GM18511 (cell line): Measurements from ENCODE around the gene EPHA7.

Experiments
- ATAC-seq: cut with Tn5 transposase; IDR thresholded peaks from one replicate; pipeline ENCODE4 v1.9.1; 2021; ENCODE audit warnings: mild to moderate bottlenecking, moderate library complexity; ENCODE audit not compliant: unreplicated experiment

The EPHA7 gene

DNA sequence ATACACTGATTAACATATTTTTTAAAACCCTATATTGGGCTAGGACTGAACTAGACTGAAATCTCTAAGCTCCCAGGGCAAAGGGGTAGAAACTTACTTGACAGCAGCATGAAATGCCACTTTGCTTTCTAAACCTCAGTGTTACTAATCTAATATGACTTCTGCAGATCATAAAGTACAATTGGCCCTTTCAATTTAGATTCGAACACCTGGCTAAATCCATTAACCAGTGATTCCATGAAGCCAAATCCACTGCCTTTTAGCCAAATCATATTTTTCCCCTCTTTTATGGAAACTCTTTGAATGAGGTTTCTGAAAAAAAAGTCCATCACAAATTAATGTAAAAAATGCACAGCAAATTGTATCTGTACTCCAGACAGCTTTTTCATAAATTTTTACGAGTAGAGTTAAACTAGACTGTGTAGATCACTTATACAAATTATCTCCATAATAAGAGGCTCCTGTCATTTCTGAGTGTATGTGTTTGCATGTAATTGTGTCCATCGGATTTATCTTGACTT, 25.7 kb downstream of the EPHA7 start:
- ATAC-seq: no peak

DNA sequence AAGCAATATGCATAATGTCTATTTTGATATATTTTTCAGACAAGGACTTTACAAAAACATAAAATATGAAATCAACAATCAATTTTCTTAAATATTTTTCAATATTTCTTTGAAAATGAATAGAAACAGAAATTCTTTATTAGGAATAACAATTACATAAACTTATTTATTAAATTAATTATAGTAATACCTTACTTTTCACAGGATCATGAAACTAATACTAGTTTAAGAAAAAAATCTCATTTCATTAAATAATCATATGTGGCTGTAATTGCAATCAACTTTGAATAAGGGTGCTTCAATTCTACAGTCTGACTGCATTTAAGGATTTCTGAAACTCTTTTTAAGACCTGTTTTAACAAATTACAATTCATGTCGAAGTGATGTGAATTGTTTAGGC, 26.6 kb downstream of the EPHA7 start:
- ATAC-seq: no peak

DNA sequence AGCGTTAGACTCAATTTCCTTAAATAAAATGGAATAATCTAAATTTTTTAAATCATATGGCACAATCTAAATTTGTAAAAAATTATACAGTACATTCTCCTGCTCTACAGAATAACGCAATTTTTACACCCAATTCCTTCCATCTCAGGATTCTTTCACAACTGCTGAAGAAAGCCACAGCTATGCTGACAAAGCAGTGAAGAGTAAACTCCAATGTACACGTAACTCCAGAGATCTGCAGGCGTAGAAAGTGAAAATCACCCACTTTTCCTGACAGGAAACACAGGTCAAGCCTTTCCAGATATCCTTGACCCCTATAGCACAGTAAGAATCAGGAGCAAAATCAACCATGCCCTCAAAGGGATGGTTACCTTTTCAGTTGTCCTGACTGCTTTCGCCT, 27.4 kb downstream of the EPHA7 start:
- ATAC-seq: no peak

DNA sequence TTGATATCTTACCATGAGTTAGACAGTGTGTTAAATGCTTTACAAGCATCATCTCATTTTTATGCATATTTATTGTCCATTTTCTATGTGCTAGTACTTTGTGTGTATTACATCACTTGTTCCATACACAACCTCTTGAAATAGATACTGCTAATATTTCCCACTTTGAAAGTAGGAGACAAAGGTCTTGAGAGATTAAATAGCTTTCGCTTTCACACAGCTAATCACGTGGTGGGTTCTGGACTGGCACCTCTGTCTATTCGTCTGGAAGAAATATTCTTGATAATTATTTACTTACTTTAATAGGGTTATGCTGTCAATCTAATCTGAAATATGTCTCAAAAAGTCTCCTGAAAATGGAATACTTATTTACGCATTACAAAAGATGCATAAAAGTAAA, 30.2 kb downstream of the EPHA7 start:
- no peak for ATAC-seq

DNA sequence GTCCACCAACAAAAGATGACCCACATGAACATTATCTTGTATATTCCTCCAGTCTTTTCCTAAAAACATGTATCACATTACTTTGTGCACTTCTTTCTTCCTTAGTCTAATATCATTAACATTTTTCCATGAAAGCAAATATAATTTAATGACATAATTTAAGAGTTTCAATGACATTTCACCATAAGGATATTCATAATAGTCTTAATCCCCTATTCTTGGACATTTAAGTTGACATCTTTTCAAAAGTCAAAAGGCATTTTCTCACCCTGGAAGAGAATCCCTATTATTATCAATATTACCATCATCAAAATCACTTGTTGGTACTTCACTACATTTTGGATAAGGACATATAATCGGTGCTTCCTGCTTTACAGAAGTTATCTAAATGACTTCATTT, 31.3 kb downstream of the EPHA7 start:
- no peak for ATAC-seq

DNA sequence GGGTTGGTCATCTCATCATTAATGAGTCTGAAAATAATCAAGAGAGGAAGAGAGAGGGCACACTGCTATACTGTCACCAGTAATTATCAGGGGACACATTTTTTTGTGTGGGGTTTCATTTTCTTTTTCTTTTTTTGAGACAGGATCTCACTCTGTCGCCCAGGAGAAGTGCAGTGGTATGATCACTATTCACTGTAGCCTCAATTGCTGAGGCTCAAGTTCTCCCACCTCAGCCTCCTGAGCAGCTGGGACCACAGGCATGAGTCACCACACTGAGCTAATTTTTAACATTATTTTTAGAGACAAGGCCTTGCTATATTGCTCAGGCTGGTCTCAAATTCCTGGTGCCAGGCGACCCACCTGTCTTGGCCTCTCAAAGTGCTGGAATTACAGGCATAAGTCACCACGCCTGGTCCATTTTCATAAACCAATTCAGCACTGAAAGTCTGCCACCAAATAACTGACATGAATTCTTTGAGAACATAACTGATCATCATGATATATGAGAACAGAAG, 43.3 kb downstream of the EPHA7 start:
- ATAC-seq: no peak

DNA sequence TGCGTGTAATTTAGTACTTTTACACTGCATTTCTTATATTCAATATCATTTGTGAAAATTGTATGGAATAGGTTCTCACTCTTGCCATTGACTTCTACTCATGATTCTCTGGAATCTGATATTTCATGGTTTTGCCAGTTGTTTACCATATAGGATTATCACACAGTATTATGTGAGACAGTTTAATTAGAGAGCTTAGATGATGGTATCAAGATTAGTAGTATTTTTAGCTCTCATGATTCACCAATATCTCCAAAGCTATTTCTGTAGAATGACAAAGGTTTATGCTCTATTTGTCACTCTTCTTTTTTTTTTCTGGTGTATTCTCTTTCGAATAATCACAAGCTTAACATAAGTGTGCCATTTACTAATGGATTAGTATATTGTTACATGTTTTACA, 45.9 kb downstream of the EPHA7 start:
- ATAC-seq: no peak

DNA sequence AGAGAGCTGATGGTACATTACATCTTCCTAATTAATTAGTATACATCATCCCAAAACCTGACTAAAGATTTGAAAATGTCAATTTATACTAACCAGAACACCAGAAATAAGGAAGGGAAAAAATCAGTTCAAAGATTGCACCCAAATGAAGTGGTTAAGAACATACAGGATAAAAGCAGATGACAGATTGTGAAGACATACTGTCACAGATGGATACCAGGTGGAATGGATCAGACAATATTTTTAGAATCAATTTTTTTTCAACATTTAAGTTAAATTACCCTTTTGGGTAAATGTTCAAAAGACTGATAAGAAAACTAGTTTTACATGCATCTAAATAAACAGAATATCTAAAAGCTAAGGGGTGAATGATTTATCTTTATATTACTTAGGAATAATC, 47.6 kb downstream of the EPHA7 start:
- no peak for ATAC-seq

DNA sequence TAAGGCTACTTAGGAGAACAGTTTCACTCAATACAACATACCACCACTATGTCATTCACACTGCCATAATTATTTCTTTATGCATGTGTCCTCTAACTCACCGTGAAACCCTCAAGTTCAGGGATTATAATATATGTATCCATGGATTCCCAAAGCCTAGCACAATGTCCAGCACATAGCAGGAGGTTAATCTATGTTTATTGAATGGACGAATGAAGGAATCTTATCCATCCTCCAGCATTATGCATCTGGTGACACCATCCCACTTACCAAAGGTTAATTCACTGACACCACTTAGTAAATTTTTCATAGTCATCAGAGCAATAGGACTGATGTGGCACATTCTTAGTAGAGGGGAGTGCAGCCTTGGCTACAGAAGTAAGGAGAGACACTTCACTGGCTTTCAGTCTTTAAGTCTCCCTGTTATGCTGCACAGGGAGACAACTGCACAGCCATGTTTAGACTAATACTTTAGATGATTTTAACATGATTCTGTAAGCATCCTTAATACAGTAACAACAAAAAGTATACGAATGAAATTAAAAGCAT, 49.7 kb downstream of the EPHA7 start:
- ATAC-seq: no peak

DNA sequence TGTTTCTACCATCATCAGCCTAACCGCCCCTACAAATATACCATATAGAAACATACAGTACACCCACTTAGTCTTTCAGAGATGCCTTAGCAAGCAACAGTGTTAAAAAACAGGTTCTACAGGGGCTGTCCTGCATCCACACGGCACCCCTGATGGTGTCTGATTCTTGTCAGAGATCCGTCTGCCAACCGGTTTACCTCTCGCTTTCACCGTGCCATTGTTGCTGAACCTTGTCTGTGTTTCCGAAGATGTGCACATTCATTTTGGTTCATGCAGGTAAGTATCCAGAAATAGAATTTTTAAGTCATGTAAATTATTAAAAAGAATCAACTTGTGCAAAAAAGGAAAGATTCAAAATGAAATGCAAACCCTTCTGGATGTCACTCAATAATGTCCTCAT, 52.9 kb downstream of the EPHA7 start:
- no peak for ATAC-seq

DNA sequence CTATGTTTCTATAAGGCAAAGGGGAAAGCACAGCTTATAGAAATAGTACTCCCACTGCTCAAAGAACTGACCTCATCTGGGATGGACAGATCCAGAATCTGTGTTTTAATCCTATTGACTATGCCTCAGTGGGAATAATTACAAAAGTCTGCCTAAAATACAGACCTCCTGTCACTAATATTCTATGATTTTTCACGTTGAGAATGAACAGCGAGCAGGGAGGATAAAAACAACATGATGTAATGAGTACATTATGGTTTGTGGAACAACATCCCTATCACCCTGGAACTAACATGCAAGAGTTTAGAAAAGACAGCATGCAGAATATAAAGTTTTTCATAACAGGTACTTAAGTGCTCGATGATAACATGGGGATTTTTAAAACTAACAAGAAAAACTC, 53.9 kb downstream of the EPHA7 start:
- no peak for ATAC-seq

DNA sequence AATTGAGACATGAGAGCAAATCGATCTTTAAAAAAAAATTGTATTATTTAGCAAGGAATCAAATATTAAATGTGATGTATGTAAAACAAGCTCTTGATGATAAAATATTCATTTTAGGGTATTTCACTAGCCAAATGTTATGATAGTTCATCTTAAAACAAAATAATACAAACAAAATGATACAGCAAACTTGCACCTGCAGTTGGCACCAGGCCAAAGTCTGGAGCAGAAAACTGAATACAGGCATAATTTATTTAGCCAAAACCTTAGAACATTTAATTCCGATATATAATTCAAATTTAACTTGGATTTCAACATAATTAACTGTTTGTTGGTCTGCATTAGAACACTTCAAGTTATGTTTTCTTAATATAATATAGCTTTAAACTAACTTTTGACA, 60.9 kb downstream of the EPHA7 start:
- no peak for ATAC-seq

DNA sequence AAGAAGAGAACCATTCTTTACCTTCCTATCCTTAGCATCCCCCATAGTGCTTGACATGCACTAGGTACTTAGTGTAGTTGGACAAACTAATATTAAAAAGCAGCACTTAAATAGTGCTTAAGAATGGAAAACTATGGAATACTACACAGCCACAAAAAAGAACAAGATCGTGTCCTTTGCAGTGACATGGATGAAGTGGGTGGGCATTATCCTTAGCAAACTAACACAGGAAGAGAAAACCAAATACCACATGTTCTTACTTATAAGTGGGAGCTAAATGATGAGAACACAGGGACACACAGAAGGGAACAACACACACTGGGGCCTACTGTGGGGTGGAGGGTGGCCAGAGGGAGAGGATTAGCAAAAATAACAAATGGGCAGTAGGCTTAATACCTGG, 66.8 kb downstream of the EPHA7 start:
- ATAC-seq: no peak

DNA sequence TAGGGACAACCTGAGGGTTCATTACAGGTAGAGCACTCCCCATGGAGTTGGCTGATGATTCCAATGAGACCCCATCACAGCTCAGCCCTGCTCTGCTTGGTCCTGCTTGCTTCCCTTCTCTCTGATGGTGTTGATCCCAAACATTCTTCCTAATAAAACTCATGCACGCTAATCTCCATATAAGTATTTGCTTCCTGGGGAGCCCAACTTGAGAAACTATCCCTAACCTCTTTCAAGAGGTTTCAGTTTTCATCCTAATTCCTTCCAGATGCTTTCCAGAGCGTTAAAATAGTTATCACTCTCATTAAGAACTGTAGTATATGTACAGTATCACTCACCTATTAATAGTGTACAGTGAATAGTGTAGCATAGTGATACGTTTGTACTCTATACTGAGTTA, 68.1 kb downstream of the EPHA7 start:
- no peak for ATAC-seq

DNA sequence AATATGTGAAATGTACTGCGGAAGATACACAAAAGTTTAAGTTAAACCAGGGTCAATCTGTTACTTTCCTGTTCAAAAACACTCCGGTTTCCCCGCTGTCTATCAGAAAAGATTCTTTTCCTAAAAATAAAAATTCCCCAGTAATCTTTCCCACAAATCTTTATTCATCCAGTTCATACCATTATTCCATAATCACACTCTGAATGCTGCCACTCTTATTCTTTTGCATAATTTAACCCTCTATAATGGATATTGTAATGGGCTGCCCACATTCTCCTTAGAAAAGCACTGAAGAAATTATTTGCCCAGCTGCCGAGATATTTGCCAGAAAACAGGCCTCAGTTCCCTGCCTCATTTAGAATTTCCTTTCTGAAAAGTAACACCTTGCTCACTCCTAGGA, 68.6 kb downstream of the EPHA7 start:
- no peak for ATAC-seq

DNA sequence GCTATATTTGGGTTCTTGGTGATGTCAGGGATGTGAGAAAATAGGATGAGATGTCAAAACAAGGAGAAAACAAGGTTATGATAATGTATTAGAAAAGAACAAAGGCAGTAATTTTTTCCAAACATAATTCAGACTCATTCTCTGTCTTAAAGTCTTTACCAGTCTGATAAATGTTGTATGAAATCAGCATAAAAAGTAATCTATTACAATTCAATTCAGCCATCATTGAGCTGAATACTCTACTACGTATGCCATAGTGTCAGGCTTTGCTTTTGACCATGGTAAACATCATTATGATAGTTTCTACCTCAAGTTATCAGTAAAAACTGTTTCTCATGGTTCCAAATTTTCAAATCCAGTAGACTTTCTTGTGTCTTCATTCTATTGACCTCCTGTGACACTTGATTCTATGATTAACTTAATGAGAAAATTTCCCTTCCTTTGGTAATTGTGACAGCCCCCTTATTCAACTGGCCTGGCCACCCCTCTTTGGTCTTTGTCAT, 75.0 kb downstream of the EPHA7 start:
- no peak for ATAC-seq

DNA sequence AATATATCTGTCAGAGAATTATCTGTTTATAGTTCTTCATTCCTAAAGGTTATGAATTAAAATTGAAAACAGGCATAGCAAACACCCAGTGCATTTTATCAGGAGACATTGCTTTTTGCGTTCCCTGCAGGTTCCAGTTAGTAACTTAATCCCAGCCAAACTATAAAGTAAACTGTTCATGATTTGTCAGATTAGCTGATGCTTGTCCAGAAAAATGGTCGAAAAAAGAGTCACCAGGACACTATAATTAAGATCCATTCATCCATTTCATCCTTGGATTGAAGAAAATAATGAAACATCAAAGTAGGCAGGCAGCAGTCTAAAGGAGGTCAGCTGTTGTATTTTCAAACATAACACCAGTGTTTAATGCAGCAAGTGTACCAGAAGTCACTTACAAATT, 75.9 kb downstream of the EPHA7 start:
- ATAC-seq: no peak

DNA sequence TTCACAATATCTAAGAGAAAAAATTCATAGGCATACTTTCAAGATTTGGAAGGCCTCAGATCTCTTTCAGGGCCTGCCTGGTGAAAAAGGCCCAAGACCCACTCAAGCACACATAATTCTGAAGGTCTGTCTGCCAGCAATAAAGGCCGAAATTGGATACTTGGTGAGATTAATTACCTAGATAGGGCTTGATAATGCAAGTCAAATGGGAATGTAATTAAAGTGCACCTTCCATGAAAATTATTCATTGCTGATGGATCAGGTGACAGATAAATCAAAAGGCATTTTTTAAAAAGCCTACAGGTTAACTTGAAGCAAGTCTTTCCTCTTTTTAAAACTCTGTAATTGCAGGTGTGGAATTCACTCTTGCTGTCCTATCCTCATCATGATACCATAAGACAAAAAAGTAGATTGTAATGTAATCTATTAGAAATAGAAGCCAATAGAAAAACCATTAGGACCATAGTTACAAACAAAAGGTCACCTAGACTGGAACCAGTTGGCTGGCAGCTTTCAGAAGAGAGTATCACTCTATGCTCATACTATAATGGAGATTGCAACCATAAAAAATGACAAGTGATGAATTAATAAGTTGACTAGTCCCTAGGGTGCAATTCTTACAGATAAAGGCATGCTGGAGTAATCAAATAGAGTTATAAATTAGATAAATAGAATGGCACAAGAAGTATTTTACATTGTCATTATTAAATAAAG, 77.3 kb downstream of the EPHA7 start:
- ATAC-seq: no peak

DNA sequence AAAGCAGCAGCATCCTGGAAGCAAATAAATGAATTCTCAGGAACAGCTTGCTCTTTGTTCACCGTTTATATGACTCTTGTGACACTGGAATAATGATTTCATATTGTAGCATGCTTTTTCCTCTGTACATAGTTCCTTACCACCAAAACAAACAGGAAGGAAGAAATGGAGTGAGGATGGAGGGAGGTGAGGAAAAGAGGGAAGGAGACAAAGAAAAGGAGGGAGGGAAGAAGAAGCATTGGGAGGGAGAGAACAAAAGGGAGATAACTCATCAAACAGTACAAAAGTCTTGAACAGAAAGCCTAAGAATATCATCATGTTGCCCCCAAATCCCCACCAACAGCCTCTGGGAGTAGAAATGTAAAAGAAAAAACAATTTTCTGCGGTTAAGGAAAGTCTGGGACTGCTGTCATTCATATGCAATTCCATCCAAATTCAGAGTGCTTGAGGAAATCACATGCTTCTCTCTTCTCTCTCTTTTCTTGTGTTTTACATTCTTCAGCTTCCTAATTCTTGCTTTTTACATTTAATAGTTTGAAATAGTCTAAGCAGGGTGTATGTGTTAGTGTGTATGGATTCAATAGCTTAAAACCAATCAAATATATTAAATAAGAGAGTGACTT, 81.5 kb downstream of the EPHA7 start:
- ATAC-seq: no peak

DNA sequence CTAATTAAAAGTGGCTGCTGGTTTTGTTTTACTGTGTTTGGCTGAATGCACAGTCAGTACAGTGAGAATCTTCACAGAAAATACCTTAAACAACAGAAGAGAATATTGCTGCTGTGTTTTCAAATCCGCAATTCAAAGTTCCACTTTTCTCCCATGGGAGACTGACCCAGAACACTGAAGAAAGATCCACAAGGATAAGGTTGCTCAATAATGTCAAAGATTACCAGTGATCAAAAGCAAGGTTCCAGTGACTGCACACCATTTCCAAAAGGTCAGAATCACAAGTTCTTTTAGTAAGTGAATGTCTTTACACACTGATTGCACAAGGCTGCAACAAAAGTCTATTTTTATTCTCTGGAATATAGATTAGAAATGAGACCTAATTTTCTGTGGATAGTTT, 82.3 kb downstream of the EPHA7 start:
- ATAC-seq: no peak

DNA sequence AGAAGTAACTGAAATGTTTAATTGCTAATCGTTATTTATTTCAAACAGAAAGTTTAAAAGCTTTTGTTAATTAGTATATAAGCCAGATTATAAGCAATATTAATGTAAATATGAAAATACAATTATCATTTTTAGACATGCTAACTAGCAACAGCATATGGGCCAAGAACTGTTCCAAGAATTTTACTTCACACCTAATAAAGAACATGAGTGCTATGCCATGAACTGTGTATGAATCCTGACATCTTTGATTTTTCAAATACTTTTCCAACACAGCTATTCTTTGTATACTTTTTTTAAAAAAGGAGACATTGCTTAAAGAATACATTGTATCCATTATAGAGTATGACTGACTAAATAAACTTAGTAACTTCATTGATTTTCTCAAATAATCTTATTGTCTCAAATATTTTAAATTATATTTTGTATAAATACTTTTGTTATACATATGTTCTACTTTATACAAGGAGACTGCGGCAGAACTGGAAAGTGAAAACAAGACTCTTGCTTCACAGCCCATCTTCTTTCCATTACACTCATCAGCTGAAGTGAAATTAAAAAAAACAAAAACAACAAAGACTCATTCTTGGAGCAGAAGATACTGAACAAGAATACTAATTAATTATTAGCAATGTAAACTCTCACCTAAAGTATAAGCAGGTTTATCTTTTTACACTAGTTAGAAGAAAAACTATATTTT, 89.9 kb downstream of the EPHA7 start:
- no peak for ATAC-seq
